H9 (cell line): Measurements from ENCODE around the gene TCF7L1. TPM values are rescaled to one million over a fixed set of nuclear protein-coding genes. Genes with fewer than 3 reads are reported as not detected.

Source experiments
- DNase-seq: peaks from one replicate; pipeline ENCODE4 v3.0.0-alpha.2; 2017
- H2AFZ ChIP-seq: one replicate; pipeline ENCODE4 v1.6.1; 2013; ENCODE audit warnings: mild to moderate bottlenecking, low read length, control low read depth, moderate library complexity
- H2AK5ac ChIP-seq: 2 replicates; pipeline ENCODE4 v1.6.1; 2013; ENCODE audit warnings: low read length, control low read depth, mixed read lengths; ENCODE audit not compliant: insufficient read length
- H2BK120ac ChIP-seq: one replicate; pipeline ENCODE4 v1.6.1; 2013; ENCODE audit warnings: low read depth, mild to moderate bottlenecking, low read length, control low read depth, inconsistent platforms; ENCODE audit not compliant: poor library complexity, severe bottlenecking
- H2BK12ac ChIP-seq: 2 replicates; pipeline ENCODE4 v1.6.1; 2013; ENCODE audit warnings: low read length, control low read depth, mixed read lengths, low read depth; ENCODE audit not compliant: insufficient read length
- H2BK15ac ChIP-seq: 2 replicates; pipeline ENCODE4 v1.6.1; 2013; ENCODE audit warnings: low read depth, low read length, control low read depth
- H2BK20ac ChIP-seq: one replicate; pipeline ENCODE4 v1.6.1; 2013; ENCODE audit warnings: low read depth, mild to moderate bottlenecking, low read length, control low read depth, inconsistent platforms; ENCODE audit not compliant: poor library complexity, severe bottlenecking
- H2BK5ac ChIP-seq: 2 replicates; pipeline ENCODE4 v1.6.1; 2013; ENCODE audit warnings: low read length, control low read depth, mixed read lengths; ENCODE audit not compliant: insufficient read length
- H3K14ac ChIP-seq: 2 replicates; pipeline ENCODE4 v1.6.1; 2013; ENCODE audit warnings: low read length, control low read depth; ENCODE audit not compliant: insufficient read depth
- H3K18ac ChIP-seq: 2 replicates; pipeline ENCODE4 v1.6.1; 2013; ENCODE audit warnings: low read depth, mild to moderate bottlenecking, mixed read lengths, low read length, control low read depth; ENCODE audit not compliant: insufficient read length
- H3K23ac ChIP-seq: 2 replicates; pipeline ENCODE4 v1.6.1; 2013; ENCODE audit warnings: low read length, control low read depth, mixed read lengths, low read depth; ENCODE audit not compliant: insufficient read length
- H3K23me2 ChIP-seq: 2 replicates; pipeline ENCODE4 v1.6.1; 2013; ENCODE audit warnings: low read depth, mild to moderate bottlenecking, mixed read lengths, low read length, control low read depth; ENCODE audit not compliant: insufficient read length, poor library complexity, severe bottlenecking
- H3K27ac ChIP-seq: 2 replicates; pipeline ENCODE4 v1.5.1; 2013; ENCODE audit warnings: low read length, control low read depth, mixed read lengths, low read depth; ENCODE audit not compliant: insufficient read length
- H3K27me3 ChIP-seq: 2 replicates; pipeline ENCODE4 v1.6.1; 2013; ENCODE audit warnings: low read length, control low read depth, inconsistent platforms; ENCODE audit not compliant: insufficient read depth
- H3K4ac ChIP-seq: 2 replicates; pipeline ENCODE4 v1.6.1; 2013; ENCODE audit warnings: low read depth, mild to moderate bottlenecking, control low read depth, inconsistent platforms, low read length, moderate library complexity
- H3K4me1 ChIP-seq: 2 replicates; pipeline ENCODE4 v1.6.1; 2013; ENCODE audit warnings: low read length, control low read depth, inconsistent platforms; ENCODE audit not compliant: insufficient read depth
- H3K4me2 ChIP-seq: 2 replicates; pipeline ENCODE4 v1.6.1; 2013; ENCODE audit warnings: low read length, control low read depth, mixed read lengths; ENCODE audit not compliant: insufficient read length, insufficient read depth
- H3K56ac ChIP-seq: 2 replicates; pipeline ENCODE4 v1.6.1; 2013; ENCODE audit warnings: low read depth, mild to moderate bottlenecking, mixed read lengths, low read length, control low read depth; ENCODE audit not compliant: insufficient read length
- H3K79me1 ChIP-seq: 2 replicates; pipeline ENCODE4 v1.6.1; 2013; ENCODE audit warnings: low read depth, mild to moderate bottlenecking, moderate library complexity, low read length, control low read depth, inconsistent platforms; ENCODE audit not compliant: insufficient read depth, poor library complexity, severe bottlenecking
- H3K79me2 ChIP-seq: 2 replicates; pipeline ENCODE4 v1.6.1; 2013; ENCODE audit warnings: low read length, control low read depth, inconsistent platforms; ENCODE audit not compliant: insufficient read depth
- H3K9ac ChIP-seq: 2 replicates; pipeline ENCODE4 v1.6.1; 2013; ENCODE audit warnings: low read length, control low read depth, mixed read lengths; ENCODE audit not compliant: insufficient read length; ENCODE audit errors: extremely low read depth
- H3K9me3 ChIP-seq: one replicate; pipeline ENCODE4 v1.6.1; 2013; ENCODE audit warnings: low read depth, low read length, inconsistent platforms; ENCODE audit not compliant: control insufficient read depth
- H3T11ph ChIP-seq: one replicate; pipeline ENCODE4 v1.6.1; 2013; ENCODE audit warnings: mild to moderate bottlenecking, low read length, control low read depth, inconsistent platforms
- H4K20me1 ChIP-seq: one replicate; pipeline ENCODE4 v1.6.1; 2013; ENCODE audit not compliant: control insufficient read depth, insufficient read length, insufficient read depth
- H4K5ac ChIP-seq: 2 replicates; pipeline ENCODE4 v1.6.1; 2013; ENCODE audit warnings: low read depth, mild to moderate bottlenecking, mixed read lengths, low read length, control low read depth; ENCODE audit not compliant: insufficient read length
- H4K8ac ChIP-seq: replicated peaks from 2 replicates; pipeline ENCODE4 v1.6.1; 2013; ENCODE audit warnings: low read length, control low read depth, mixed read lengths, low read depth; ENCODE audit not compliant: insufficient read length
- H4K91ac ChIP-seq: 2 replicates; pipeline ENCODE4 v1.6.1; 2013; ENCODE audit warnings: low read depth, mild to moderate bottlenecking, moderate library complexity, mixed read lengths, low read length, control low read depth; ENCODE audit not compliant: insufficient read length
- H3K27ac Mint-ChIP-seq, 3 experiments: 2 replicates in 2 of 3; 3 replicates in 1 of 3; pipeline ENCODE4 v1.8.0; 2020 to 2021; ENCODE audit warnings: mixed read lengths in 3 of 3, mild to moderate bottlenecking in 1 of 3, moderate library complexity in 1 of 3
- H3K27me3 Mint-ChIP-seq: 2 replicates; pipeline ENCODE4 v1.8.0; 2021; ENCODE audit warnings: low read depth, mild to moderate bottlenecking, moderate library complexity, mixed read lengths
- H3K36me3 Mint-ChIP-seq, 3 experiments: 2 replicates in 2 of 3; 3 replicates in 1 of 3; pipeline ENCODE4 v1.8.0; 2020 to 2021; ENCODE audit warnings: low read depth in 3 of 3, mixed read lengths in 3 of 3; ENCODE audit not compliant: insufficient read depth in 1 of 3
- H3K4me1 Mint-ChIP-seq, 2 experiments: 2 replicates each; pipeline ENCODE4 v1.8.0; 2020; ENCODE audit warnings: mixed read lengths in 2 of 2
- H3K4me3 Mint-ChIP-seq, 2 experiments: 2 replicates in 1 of 2; 3 replicates in 1 of 2; pipeline ENCODE4 v1.8.0; 2020 to 2021; ENCODE audit warnings: mild to moderate bottlenecking in 2 of 2, mixed read lengths in 2 of 2, moderate library complexity in 1 of 2
- H3K9me3 Mint-ChIP-seq, 2 experiments: 2 replicates in 1 of 2; 3 replicates in 1 of 2; pipeline ENCODE4 v1.8.0; 2020; ENCODE audit warnings: mild to moderate bottlenecking in 2 of 2, mixed read lengths in 2 of 2, moderate library complexity in 1 of 2
- WGBS: extraction: QIAGEN DNeasy Blood & Tissue Kit; methylation state at CpG from one replicate; pipeline ENCODE4 v1.1.7; 2013; ENCODE audit warnings: missing lambda C conversion rate, low lambda C conversion rate, mixed read lengths; ENCODE audit not compliant: insufficient read length; ENCODE audit errors: extremely low coverage; 5-methylcytosine and 5-hydroxymethylcytosine counted together
- total RNA-seq: library from RNA; stranded (reverse); gene quantifications from 2 replicates; pipeline ENCODE4 v1.2.1, GENCODE V29; 2021
- TF ChIP-seq, protein P1 (sequence below): fragments of 200-600 bp; sonication (generic); conservative IDR thresholded peaks from 3 replicates; pipeline ENCODE4 v1.8.0; 2021; ENCODE audit warnings: antibody characterized with exemption, mild to moderate bottlenecking

The TCF7L1 gene
- total RNA-seq, 1 experiment from 2014 or later: 112 TPM

GRCh38 chr2:85137156-85137555 is 4.0 kb downstream of the TCF7L1 start:
- no peak overlapping the region for H2BK120ac ChIP-seq
- no peak overlapping the region for H2BK20ac ChIP-seq
- peaks cover 20% of the 10 kb centered on the region; the same call in 1 of the 2 replicates for H3K4me1 ChIP-seq
- no peaks in the 10 kb centered on the region for H3K79me1 ChIP-seq
- DNase-seq: no peak
- TF ChIP-seq, protein P1, sequence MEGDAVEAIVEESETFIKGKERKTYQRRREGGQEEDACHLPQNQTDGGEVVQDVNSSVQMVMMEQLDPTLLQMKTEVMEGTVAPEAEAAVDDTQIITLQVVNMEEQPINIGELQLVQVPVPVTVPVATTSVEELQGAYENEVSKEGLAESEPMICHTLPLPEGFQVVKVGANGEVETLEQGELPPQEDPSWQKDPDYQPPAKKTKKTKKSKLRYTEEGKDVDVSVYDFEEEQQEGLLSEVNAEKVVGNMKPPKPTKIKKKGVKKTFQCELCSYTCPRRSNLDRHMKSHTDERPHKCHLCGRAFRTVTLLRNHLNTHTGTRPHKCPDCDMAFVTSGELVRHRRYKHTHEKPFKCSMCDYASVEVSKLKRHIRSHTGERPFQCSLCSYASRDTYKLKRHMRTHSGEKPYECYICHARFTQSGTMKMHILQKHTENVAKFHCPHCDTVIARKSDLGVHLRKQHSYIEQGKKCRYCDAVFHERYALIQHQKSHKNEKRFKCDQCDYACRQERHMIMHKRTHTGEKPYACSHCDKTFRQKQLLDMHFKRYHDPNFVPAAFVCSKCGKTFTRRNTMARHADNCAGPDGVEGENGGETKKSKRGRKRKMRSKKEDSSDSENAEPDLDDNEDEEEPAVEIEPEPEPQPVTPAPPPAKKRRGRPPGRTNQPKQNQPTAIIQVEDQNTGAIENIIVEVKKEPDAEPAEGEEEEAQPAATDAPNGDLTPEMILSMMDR: no peak
- no peak overlapping the region for H3K14ac ChIP-seq
- H3T11ph ChIP-seq: no peak overlapping the region
- no peak overlapping the region for H2BK15ac ChIP-seq
- peaks cover 44 to 66% (median 63%) of the 10 kb centered on the region in 3 experiments for H3K36me3 Mint-ChIP-seq
- no peak overlapping the region for H4K91ac ChIP-seq
- peaks cover 49% of the 10 kb centered on the region; the same call in 1 of the 2 replicates for H3K79me2 ChIP-seq
- H3K56ac ChIP-seq: no peak overlapping the region
- no peak overlapping the region for H2BK5ac ChIP-seq
- no peaks in the 10 kb centered on the region; a peak in 1 of 5 replicates for H3K9me3 Mint-ChIP-seq
- no peak overlapping the region for H3K27ac ChIP-seq
- no peak overlapping the region for H3K23ac ChIP-seq
- H2AK5ac ChIP-seq: no peak overlapping the region
- H3K4me1 Mint-ChIP-seq: peaks cover 56 to 68% of the 10 kb centered on the region in 2 experiments
- H3K9ac ChIP-seq: no peak overlapping the region
- no peaks in the 10 kb centered on the region for H3K9me3 ChIP-seq
- no peak overlapping the region for H3K18ac ChIP-seq
- no peaks in the 10 kb centered on the region for H4K20me1 ChIP-seq
- no CpG with 5 or more reads among the region's 1 CpG for WGBS
- H3K4me3 Mint-ChIP-seq: peak overlapping the region; percentile 14 to 88; a peak in 3 of 5 replicates
- H2BK12ac ChIP-seq: no peak overlapping the region
- peak overlapping the region; percentile 72 for H3K4me2 ChIP-seq
- peaks cover 4% of the 10 kb centered on the region for H3K23me2 ChIP-seq
- no peaks in the 10 kb centered on the region for H3K27me3 ChIP-seq
- no peak overlapping the region for H3K27ac Mint-ChIP-seq
- no peak overlapping the region for H4K8ac ChIP-seq
- H4K5ac ChIP-seq: no peak overlapping the region
- no peak overlapping the region for H2AFZ ChIP-seq
- H3K27me3 Mint-ChIP-seq: no peaks in the 10 kb centered on the region
- H3K4ac ChIP-seq: no peak overlapping the region
